K562 (cell line): ENCODE results near the gene SPATA13.

Experiments used
- BRCA1 ChIP-seq, 2 experiments: fragments of 450-650 bp in 1 of 2; sonication (generic) in 1 of 2; formaldehyde crosslinking in 1 of 2; IDR thresholded peaks; 2 replicates each; pipeline versions ENCODE4 v1.5.0 to v1.6.1; 2017 to 2020; ENCODE audit warnings: mild to moderate bottlenecking in 1 of 2, missing genetic modification reagents in 1 of 2
- CTCF ChIP-seq, 3 experiments: IDR thresholded peaks in 2 of 3; conservative IDR thresholded peaks in 1 of 3; 2 replicates each; pipeline ENCODE4 v1.5.1; 2011 to 2012; ENCODE audit warnings: low read length in 3 of 3, mild to moderate bottlenecking in 3 of 3, control low read depth in 2 of 3, improper control_type of control experiment in 1 of 3, inconsistent platforms in 1 of 3, low read depth in 1 of 3, mixed read lengths in 1 of 3, moderate library complexity in 1 of 3; ENCODE audit not compliant: insufficient read depth in 2 of 3
- ELF1 ChIP-seq: fragments of 200-800 bp; sonication (Bioruptor generic); IDR thresholded peaks from 2 replicates; pipeline ENCODE4 v1.6.1; 2016; ENCODE audit warnings: missing genetic modification characterization, missing compliant biosample characterization
- PHB2 ChIP-seq: fragments of 450-650 bp; IDR thresholded peaks from 2 replicates; pipeline ENCODE4 v1.6.1; 2017; ENCODE audit warnings: low read depth
- POLR2A ChIP-seq: fragments of 450-650 bp; conservative IDR thresholded peaks from 2 replicates; pipeline ENCODE4 v1.6.1; 2016
- SIX5 ChIP-seq, 2 experiments: IDR thresholded peaks; 2 replicates each; pipeline ENCODE4 v1.6.1; 2011; ENCODE audit warnings: low read length in 2 of 2, borderline replicate concordance in 1 of 2, low read depth in 1 of 2, mild to moderate bottlenecking in 1 of 2, moderate library complexity in 1 of 2; ENCODE audit not compliant: insufficient read depth in 1 of 2
- TAF9B ChIP-seq: fragments of 450-650 bp; IDR thresholded peaks from 2 replicates; pipeline ENCODE4 v1.6.1; 2018; ENCODE audit warnings: mild to moderate bottlenecking; ENCODE audit not compliant: partially characterized antibody

- no peak for TF ChIP-seq PHB2
- no peak for TF ChIP-seq CTCF (IDR thresholded peaks at IDR 0.05 in 2 of 3, conservative IDR thresholded peaks at IDR 0.05 in 1 of 3; ENCODE audit: insufficient read depth in 2 of 3, low read depth in 1 of 3, low read length in 3 of 3)
- TF ChIP-seq ELF1 (tag) = no peak
- no peak for TF ChIP-seq TAF9B
- TF ChIP-seq POLR2A = no peak
- no peak for TF ChIP-seq SIX5 (IDR thresholded peaks at IDR 0.05; ENCODE audit: borderline replicate concordance in 1 of 2, insufficient read depth in 1 of 2, low read depth in 1 of 2, low read length in 2 of 2)
- TF ChIP-seq BRCA1 (IDR thresholded peaks at IDR 0.05) = no peak
- no peak for TF ChIP-seq BRCA1 (CRISPR knock-in tag; IDR thresholded peaks at IDR 0.05)
Observed at GRCh38 chr13:24195626-24196025, 35.1 kb downstream of the SPATA13 start.
